ENCODE measurements around the gene ERCC3.

The ERCC3 gene

GRCh38 chr2:127293748-127294562 lies at the start of gene ERCC3:
Gene ERCC3 (minus strand): TSS chr2:127294144. CDS start chr2:127294081, 63 bp downstream.
- peak; percentile 84 for DNase-seq (ENCODE audit: low read depth)

- DNase-seq (ENCODE audit: low read depth), result no peak
These were observed 49.3 kb upstream of the ERCC3 start for GRCh38 chr2:127343277-127343676.

- DNase-seq (ENCODE audit: low read depth), result no peak
These were observed 48.2 kb upstream of the ERCC3 start for GRCh38 chr2:127342101-127342500.

DNA sequence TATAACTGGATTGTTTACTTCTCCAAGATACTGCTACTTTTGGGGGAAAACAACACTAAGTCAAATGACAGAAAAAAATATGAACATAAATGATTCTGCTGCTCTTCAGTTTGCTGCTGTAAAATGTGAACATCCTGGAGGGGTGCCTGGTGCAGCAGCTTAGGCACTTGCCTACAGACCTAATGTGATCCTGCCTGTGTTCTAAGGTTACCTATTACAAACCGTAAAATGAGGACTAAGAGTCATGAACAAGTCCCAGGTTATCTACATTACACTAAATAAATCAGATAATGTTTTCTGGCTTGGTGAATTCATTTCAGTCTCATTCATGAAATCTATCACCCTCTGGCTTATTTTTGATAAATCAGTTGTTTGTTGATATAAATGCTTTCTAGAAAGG lies 38.4 kb upstream of the ERCC3 start:
- no peak for DNase-seq (ENCODE audit: low read depth)

GRCh38 chr2:127330753-127331152 lies 36.8 kb upstream of the ERCC3 start:
- DNase-seq (ENCODE audit: low read depth), result no peak

DNA sequence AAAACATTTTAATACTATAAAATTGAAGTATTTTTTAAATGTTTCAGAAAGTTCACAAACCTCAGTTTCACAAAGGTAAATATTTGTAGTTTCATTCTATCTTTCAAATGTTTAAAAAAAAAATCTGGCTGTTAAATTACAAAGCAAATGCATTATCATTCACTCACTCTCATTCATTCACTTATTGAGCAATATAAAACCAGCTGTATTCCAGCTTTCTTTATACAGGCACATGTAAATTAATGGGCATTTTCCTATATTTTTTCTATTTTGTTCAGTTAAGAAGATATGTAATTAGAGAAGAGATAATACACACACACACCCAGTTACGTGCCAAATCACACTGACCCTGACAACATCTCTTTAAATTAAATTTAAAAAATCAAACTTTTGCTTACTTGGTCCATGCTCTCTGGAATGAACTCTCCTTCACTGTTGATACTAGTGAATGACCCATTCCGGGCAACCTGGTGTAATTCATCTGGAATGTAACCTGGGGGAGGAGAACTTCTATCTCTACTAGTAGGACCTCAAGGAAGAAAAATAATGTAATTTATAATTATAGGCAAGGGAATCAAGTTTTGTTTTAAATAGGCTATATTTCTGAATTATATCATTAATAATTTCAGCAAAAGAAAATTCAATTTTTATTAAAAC lies 32.5 kb upstream of the ERCC3 start:
- no peak for DNase-seq (ENCODE audit: low read depth)

DNA sequence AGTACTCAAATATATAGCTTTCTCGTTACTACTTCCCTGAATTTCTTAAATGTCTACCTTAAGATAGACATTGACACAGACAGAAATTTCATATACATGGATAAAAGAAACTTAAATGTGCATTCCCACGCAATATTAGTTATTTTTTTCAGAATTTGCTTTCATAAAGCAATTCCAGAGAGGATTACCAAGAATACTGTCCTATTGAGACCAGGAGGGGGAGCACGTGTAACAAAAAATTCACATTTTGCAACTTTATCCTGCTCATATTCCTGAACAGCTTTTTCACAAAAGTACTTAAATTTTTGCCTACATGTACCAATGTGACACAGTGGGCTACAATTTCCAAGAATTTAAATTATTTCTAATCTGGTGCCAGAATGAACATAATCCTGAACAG lies 30.7 kb upstream of the ERCC3 start:
- peak; percentile 39 for DNase-seq (ENCODE audit: low read depth)

- no peak for DNase-seq (ENCODE audit: low read depth)
These were observed 27.4 kb upstream of the ERCC3 start for GRCh38 chr2:127321303-127321702.

DNA sequence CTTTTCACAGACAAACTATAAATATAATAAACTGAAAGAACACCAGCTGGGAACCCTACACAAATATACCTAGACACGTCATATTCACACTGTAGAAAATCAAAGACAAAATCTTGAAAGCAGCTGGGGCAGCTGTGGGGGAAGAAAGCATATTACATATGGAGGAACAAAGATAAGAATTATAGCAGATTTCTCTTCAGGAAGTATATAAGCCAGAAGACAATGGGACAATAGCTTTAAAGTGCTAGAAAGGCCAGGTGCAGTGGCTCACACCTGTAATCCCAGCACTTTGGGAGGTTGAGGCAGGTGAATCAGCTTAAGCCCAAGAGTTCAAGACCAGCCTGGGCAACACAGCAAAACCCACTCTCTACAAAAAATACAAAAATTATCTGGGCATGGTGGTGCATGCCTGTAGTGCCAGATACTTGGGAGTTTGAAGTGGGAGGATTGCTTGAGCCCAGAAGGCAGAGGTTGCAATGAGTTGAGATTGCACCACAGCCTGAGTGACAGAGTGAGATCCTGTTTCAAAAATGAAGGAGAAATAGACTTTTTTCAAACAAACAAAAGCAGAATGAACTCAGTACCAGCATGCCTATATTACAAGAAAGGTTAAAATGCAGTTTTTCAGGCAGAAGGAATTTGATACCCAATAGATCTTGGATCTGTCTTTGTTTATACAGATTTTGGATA lies 26.8 kb upstream of the ERCC3 start:
- DNase-seq (ENCODE audit: low read depth), result no peak

GRCh38 chr2:127320067-127320466 lies 26.1 kb upstream of the ERCC3 start:
- DNase-seq (ENCODE audit: low read depth), result no peak

GRCh38 chr2:127314193-127314988 lies 20.4 kb upstream of the ERCC3 start:
- no peak for DNase-seq (ENCODE audit: low read depth)

DNA sequence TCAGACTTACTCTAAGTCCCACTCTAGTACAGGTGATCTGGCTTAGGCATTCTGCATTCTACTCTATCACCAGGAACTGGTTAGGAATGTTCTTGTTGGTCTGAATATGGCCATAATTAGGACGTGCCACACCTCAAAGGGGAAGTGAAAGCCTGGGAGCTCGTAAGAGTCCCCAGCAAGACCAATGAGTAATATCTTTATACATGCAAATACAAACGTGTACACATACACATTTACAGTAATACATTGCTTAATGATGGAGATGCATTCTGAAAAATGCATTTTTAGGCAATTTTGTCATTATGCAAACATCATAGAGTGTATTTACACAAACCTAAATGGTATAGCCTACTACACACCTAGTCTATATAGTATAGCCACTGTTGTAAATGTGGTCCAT lies 19.5 kb upstream of the ERCC3 start:
- no peak for DNase-seq (ENCODE audit: low read depth)

GRCh38 chr2:127310980-127311379 lies 17.0 kb upstream of the ERCC3 start:
- no peak for DNase-seq (ENCODE audit: low read depth)

DNA sequence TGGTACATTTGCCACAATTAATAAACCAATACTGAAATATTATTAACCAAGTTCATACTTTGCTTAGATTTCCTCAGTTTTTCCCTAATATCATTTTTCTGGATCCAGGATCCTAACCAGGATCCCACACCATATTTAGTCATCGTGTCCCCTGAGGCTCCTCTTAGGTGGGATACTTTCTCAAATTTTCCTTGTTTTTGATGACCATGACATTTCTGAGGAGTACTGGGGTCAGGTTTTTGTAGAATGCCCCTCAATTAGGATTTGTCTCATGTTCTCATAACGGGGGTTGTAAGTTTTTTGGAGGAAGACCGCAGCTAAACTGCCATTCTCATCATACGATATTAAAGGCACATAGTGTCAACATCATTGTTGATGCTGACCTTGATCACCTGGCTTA lies 15.5 kb upstream of the ERCC3 start:
- no peak for DNase-seq (ENCODE audit: low read depth)

DNA sequence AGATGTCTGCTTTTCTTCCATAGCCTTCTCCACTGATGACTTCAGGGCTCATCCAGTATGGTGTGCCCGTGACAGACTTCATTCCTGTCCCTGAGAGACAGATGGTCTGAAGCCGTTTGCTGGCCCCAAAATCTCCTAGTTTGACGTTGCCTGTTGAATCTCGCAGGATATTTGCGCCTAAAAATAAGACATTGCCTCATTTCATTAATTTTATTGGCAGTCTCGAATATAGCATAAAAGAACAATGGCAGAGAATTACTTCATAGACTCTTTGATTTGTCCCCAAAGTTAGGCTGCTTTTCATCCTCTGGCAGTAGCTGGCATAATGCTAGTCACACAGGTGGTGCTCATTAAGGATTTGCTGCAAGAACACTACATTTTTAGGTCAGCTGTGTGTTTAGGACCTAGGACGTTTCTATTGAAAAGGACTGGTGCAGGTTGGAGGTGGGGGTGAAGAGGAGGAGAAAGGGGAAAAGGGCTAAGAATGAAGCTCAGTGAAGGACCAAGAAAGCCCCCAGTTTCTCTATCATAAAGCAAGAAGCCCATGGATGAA lies 14.7 kb upstream of the ERCC3 start:
- DNase-seq (ENCODE audit: low read depth), result no peak

GRCh38 chr2:127305990-127306585 lies 12.1 kb upstream of the ERCC3 start:
- no peak for DNase-seq (ENCODE audit: low read depth)

- no peak for DNase-seq (ENCODE audit: low read depth)
These were observed 8.2 kb upstream of the ERCC3 start for GRCh38 chr2:127302168-127302567.

- DNase-seq (ENCODE audit: low read depth), result no peak
These were observed 577 bp downstream of the ERCC3 start for GRCh38 chr2:127293386-127293747.

DNA sequence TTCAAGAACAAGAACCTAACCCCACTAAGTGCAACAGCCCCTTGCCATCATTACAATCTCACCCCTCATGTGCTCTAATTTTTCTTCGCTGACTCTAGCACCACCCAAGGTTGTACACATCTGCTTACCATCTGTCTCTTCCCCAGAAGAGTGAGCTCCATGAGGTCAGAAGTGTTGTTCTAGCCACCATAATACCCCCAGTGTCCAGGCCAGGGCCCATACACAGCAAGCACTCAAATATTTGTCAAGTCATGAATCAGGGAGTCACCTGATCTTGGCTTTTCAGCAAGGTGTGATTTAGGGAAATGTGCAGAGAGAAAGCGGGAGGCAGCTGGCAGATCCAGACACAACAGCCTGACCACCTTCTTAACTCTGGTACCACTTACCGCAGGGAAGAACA lies 5.7 kb downstream of the ERCC3 start:
- DNase-seq (ENCODE audit: low read depth), result no peak

DNA sequence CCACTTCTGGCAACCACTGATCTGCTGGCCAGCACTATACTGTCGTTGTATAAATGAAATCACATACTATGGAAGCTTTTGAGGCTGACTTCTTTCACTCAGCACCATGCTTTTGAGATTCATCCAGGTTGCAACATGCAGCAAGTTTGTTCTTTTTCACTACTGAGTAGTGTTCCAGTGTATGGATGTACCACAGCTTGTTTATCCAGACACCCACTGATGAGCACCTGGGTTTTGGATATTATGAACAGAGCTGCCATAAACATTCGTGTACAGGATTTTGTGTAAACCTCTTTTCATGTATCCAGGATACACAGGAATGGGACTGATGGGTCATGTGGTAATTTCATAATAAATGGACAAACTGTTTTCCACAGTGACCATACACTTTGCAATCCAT lies 10.7 kb downstream of the ERCC3 start:
- DNase-seq (ENCODE audit: low read depth), result no peak

DNA sequence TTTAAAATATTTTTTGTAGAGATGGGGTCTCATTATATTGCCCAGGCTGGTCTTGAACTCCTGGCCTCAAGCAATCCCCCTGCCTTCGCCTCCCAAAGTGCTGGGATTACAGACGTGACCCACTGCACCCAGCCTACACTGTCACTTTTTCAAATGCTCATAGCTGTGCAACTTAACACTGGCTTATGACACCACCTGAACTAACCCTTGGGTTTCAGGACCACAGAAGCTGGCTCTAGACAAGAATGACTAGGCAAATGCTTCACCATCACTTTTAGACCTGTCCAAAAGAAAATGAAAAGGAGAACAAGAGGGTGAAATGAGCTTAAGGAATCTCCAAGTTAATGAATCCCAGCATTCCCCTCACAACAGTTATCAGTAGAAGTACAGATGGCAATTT lies 13.3 kb downstream of the ERCC3 start:
- DNase-seq (ENCODE audit: low read depth), result no peak

DNA sequence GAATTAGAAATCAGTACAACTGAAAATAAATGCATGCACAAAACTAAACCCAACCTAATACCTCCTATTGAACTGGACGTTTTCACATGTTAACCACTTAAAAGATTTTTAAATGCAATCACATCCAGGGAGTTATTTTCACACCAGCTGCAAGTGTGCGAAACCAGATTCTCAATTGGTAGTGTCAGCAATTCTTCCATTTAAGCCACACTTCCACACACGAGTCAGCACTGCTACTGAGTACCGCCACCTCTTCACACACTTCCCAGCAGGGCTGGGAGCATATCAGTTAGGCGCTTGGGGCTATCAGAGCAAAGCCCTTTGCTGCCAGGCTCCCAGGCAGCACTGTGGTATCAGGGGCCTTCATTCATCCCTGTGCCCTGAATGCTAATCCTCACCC lies 14.2 kb downstream of the ERCC3 start:
- no peak for DNase-seq (ENCODE audit: low read depth)

All from HS-27A (cell line).